Right lobe of liver (tissue), 6 donors: Measurements from ENCODE around the gene ALG12. TPM values are rescaled to one million over a fixed set of nuclear protein-coding genes. Genes with fewer than 3 reads are reported as not detected.
A peak's percentile ranks its signal among the peaks of the same experiment; 100 is the strongest.
"Not testable (repeated sequence)": the region's sequence is repeated elsewhere in the genome, so short reads cannot be mapped to it uniquely, and the experiment has no call there.

Experiments used
- ATAC-seq, 4 donors: fragments of 200-7000 bp; cut with Tn5 transposase; one replicate each; pipeline ENCODE4 v1.9.1; 2020; ENCODE audit warnings: mild to moderate bottlenecking in 4 of 4, moderate library complexity in 4 of 4
- DNase-seq, 3 donors: peaks; one replicate each; pipeline ENCODE4 v3.0.0-alpha.2; 2020
- H3K27ac ChIP-seq, 3 donors: fragments of 200-600 bp; one replicate each; pipeline ENCODE4 v1.8.0; 2022
- H3K27me3 ChIP-seq, 2 donors: fragments of 200-600 bp; one replicate each; pipeline ENCODE4 v1.8.0; 2022
- H3K36me3 ChIP-seq, 4 donors: fragments of 200-600 bp; sonication (generic) in 1 of 4; one replicate each; pipeline versions ENCODE4 v1.5.1 to v1.8.0; 2017 to 2022; ENCODE audit warnings: control low read depth in 1 of 4
- H3K4me1 ChIP-seq, 4 donors: fragments of 200-600 bp; sonication (generic) in 1 of 4; one replicate each; pipeline versions ENCODE4 v1.5.1 to v1.8.0; 2017 to 2022; ENCODE audit warnings: control low read depth in 1 of 4
- H3K4me3 ChIP-seq, 3 donors: fragments of 200-600 bp; one replicate each; pipeline ENCODE4 v1.8.0; 2022
- H3K9me3 ChIP-seq, 4 donors: fragments of 200-600 bp; sonication (generic) in 1 of 4; one replicate each; pipeline versions ENCODE4 v1.5.1 to v1.8.0; 2017 to 2022; ENCODE audit warnings: control low read depth in 1 of 4
- POLR2A ChIP-seq: fragments of 450-650 bp; IDR thresholded peaks from one replicate; pipeline ENCODE4 v1.6.1; 2017; ENCODE audit warnings: antibody characterized with exemption, mild to moderate bottlenecking
- WGBS: methylation state at CpG from one replicate; pipeline ENCODE4 v1.1.6; 2018; ENCODE audit warnings: low coverage, low lambda C conversion rate; ENCODE audit not compliant: insufficient coverage; ENCODE audit errors: missing lambda C conversion rate; 5-methylcytosine and 5-hydroxymethylcytosine counted together
- intact Hi-C, 2 donors: fragments of 100-400 bp; cut with DNase I; formaldehyde crosslinking; loops; one replicate each; pipeline versions ENCODE4 v1.11.2 to v1.14.1; 2022
- microRNA-seq, 2 donors: library from miRNA; unstranded; fragments of <30 nt; microRNA quantifications; one replicate each; pipeline ENCODE4, GENCODE V29; 2019 to 2020
- small RNA-seq, 2 experiments: library from RNA; depleted of rRNA; stranded (forward); fragments of <200 nt; gene quantifications; one replicate each; pipeline ENCODE3, GENCODE V24; 2016
- total RNA-seq, 6 experiments: library from RNA; depleted of rRNA in 2 of 6; stranded (reverse); fragments of >200 nt in 2 of 6; fragmentation: NEBNext Ultra II Directional in 3 of 6; extraction: Animal tissue kit (Norgen Biotek cat#: 25700) in 3 of 6; gene quantifications; one replicate each; pipeline versions ENCODE4 v1.1.0 to v1.2.4, GENCODE V29; 2016 to 2023
- TF ChIP-seq, protein P1 (sequence below), 4 donors: fragments of 200-600 bp in 3 of 4; fragments of 450-650 bp in 1 of 4; IDR thresholded peaks; one replicate each; pipeline versions ENCODE4 v1.5.1 to v1.8.0; 2016 to 2022; ENCODE audit warnings: antibody characterized with exemption in 4 of 4, mild to moderate bottlenecking in 2 of 4
- donor health status: DM: no; HTN: yes; CAD: no.
- donor health status: DM: no; HTN: no; CAD: no.
- donor health status: DM: no; HTN: no; CAD: no.
- donor health status: DM: no; HTN: yes; CAD: no.
- donor health status: DM: no; HTN: yes; CAD: no.

The ALG12 gene
- total RNA-seq, 6 experiments from 2014 or later = 15.1 to 19.0 (median 16.6) TPM

DNA sequence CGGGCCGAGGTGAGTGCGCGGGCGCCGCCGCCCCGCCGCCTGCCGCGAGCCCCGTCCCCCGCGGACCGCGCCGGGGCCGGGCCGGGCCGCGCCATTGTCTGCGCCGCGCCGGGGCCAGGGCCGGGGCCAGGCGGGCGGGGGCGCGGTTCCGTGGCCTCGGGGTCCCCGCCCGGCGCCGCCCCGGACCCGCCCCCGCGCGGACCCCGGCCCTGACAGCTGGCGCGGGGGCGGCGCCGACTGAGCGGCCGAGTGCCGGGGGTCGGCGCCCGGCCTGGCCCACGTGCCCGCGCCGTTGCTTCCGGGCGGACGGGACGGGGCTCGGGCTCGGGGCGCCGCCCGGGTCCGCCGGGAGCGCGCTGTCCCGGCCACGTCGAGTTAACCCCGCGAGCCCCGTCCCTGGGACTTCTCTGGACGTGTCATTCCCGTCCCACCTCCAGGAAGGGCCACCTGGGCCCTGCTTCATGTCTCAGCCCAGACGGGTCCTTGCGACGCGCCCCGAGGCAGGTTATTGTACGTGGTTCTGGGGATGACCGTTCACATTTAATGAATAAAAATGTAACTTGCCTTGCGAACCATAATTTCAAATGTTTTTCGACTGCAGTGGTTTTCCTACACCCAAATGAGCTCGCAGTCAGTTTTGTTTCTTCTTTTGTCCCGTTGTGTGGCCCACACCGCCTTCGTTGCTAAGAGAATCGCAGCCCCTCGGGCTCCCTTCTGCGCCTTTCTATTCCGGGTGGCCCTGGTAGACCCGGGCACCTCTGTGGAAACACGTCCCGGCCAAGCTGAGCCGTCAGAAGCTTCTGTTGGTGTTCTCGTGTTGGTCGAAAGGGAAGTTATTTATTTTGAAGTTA lies 64.0 kb downstream of the ALG12 start:
- Histone ChIP-seq H3K4me3 (peak overlapping the region; percentile 63 to 71 (median 67)), H3K36me3 (no peaks in the 10 kb centered on the region), H3K4me1 (peaks cover 0 to 16% (median 8%) of the 10 kb centered on the region in 4 donors), H3K27me3 (no peaks in the 10 kb centered on the region), H3K27ac (peak overlapping the region in 2 of 3 donors; percentile 37 to 45), H3K9me3 (no peaks in the 10 kb centered on the region)
- DNase-seq = peak; percentile 55 to 67 (median 57)
- no peak for ATAC-seq
- TF ChIP-seq POLR2A = no peak
- TF ChIP-seq, protein P1, sequence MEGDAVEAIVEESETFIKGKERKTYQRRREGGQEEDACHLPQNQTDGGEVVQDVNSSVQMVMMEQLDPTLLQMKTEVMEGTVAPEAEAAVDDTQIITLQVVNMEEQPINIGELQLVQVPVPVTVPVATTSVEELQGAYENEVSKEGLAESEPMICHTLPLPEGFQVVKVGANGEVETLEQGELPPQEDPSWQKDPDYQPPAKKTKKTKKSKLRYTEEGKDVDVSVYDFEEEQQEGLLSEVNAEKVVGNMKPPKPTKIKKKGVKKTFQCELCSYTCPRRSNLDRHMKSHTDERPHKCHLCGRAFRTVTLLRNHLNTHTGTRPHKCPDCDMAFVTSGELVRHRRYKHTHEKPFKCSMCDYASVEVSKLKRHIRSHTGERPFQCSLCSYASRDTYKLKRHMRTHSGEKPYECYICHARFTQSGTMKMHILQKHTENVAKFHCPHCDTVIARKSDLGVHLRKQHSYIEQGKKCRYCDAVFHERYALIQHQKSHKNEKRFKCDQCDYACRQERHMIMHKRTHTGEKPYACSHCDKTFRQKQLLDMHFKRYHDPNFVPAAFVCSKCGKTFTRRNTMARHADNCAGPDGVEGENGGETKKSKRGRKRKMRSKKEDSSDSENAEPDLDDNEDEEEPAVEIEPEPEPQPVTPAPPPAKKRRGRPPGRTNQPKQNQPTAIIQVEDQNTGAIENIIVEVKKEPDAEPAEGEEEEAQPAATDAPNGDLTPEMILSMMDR (IDR thresholded peaks at IDR 0.05) = no peak
- intact Hi-C loops = no loop called here
- WGBS = 1% methylated on average over 19 of the region's 101 CpGs

DNA sequence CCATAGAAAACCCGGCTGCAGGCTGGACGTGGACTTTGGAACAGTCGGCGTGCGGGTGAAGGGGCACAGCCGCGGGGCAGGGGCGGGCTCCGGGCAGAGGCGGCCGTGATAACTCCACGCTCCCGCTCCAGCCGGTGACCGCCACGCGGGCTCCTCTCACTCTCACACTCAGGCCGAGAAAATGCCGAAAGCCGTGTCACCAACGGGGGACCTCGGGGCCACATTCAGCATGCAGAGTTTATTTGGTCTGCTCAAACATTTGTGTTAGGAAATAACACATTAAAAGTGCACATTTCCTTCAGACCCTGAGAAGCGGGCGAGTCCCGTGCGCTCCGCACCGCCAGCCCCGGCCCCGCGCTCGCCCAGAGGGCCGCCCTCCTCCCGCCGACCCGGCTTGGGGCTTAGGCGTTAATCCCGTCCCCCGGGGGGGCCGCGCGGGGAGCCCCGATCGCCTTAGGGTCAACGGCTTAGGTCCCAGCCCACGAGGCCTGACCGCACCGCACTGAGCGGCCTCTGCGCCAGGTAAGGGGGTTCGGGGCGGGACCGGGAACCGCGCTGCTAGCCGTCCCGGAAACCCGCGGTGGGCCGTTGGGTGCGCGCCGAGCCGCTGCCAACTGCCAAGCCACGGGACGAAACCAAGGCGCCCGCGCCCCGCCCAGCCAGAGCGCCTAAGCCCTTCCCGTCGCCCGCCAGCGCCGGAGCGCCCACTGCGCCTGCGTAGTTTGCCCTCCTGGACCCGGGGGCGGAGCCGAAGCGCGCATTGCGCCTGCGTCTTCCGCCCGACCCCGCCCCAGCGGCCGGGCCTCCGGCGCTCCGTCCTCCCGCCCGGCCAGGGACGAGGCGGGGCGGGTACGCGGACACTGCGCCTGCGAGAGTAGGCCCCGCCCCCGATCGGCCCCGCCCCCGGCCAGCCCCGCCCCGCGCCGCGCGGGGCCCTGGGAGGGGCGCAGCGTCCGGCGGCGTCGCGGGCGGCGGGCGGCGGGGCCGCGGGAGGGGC lies 65.0 kb downstream of the ALG12 start, which contains the start of gene ZBED4:
ZBED4 (plus strand) TSS at position 947 of the 997 bp plus-strand sequence. CDS start 29,819 bp downstream, outside the sequence.
- peaks cover 0 to 26% (median 12%) of the 10 kb centered on the region in 4 donors for H3K4me1 ChIP-seq
- WGBS = under 1% methylated on average over 28 of the region's 127 CpGs

GRCh38 chr22:49852568-49852897 lies 65.7 kb downstream of the ALG12 start:
- ATAC-seq, DNase-seq, H3K9me3 ChIP-seq, intact Hi-C loops, H3K27me3 ChIP-seq, H3K36me3 ChIP-seq: not testable (repeated sequence)
- Histone ChIP-seq H3K4me1 (peaks cover 0 to 26% (median 12%) of the 10 kb centered on the region in 4 donors), H3K4me3 (peak overlapping the region; percentile 64 to 95 (median 70)), H3K27ac (peak overlapping the region; percentile 91 to 97 (median 95))
- WGBS = 28% methylated on average over 13 of the region's 13 CpGs

More for the DNA sequence above, 65.0 kb downstream of the ALG12 start, which contains the start of gene ZBED4:
- no peaks in the 10 kb centered on the region for H3K36me3 ChIP-seq
- H3K27ac ChIP-seq = peak within 1 kb of the TSS; percentile 91 to 97 (median 95)
- ATAC-seq (peak; percentile 87 to 95 (median 91)), DNase-seq (peak; percentile 99)
- intact Hi-C loops = no loop called here
- H3K9me3 ChIP-seq = no peaks in the 10 kb centered on the region
- H3K4me3 ChIP-seq = peak within 1 kb of the TSS; percentile 64 to 95 (median 71)
- TF ChIP-seq, protein P1 (IDR thresholded peaks at IDR 0.05) = no peak
- peak; percentile 90 for TF ChIP-seq POLR2A
- peaks cover 0 to 5% of the 10 kb centered on the region in 2 donors for H3K27me3 ChIP-seq

DNA sequence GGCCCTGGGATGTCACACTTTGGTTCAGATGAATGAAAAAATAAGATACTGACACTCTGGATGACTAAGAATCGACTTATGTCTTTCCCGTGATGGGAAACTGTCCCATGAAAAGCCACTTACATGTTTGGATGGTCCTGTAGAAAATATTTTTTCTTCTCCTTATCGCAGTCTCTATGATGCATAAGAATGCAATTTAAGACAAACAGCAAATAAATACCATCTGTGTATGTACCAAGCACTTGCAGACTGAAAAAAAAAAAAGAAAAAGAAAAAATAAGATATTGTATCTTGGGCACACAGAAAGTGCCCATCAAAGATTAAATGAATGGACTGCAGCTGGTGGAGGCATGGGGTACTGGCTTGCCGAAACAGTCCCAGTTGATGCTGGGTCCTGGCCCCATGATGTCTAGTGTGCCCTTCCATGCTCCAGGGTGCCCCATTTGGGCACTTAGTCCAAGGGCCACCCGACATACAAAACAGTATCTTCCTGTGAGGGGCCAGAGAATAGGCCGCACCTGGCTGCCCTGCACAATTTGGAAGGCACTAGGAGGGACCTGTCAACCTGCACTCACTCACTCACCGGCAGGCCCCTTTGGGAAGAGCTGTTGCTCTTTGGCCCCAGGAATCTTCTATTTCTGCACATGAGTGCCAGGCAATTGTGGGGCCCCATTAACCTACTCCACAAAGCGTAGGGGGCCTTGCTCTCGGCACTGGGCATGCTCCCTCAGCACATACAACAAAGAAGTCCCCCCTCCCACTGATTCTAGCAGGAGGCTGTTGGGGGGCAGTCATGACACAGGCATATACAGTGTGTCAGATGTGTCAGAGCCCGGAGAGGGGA lies 67.1 kb downstream of the ALG12 start:
- Histone ChIP-seq H3K9me3 (no peaks in the 10 kb centered on the region), H3K27ac (no peak overlapping the region), H3K27me3 (peaks cover 0 to 5% of the 10 kb centered on the region in 2 donors), H3K36me3 (no peaks in the 10 kb centered on the region), H3K4me3 (no peak overlapping the region), H3K4me1 (peaks cover 0 to 26% (median 11%) of the 10 kb centered on the region in 4 donors)
- DNase-seq (no peak), ATAC-seq (no peak)
- 71% methylated on average over 5 of the region's 10 CpGs for WGBS
- TF ChIP-seq POLR2A = no peak
- TF ChIP-seq, protein P1 (IDR thresholded peaks at IDR 0.05) = no peak
- intact Hi-C loops = no loop called here

Small RNAs within 50 kb of the gene (microRNA-seq; reads per million reads assigned to microRNA genes)
- gene MIR6821 = 0.29 to 1.3 reads per million in 2 donors

Small RNAs within 50 kb of the gene (small RNA-seq; reads per million reads assigned to genes)
- 0 to 0.10 reads per million in 2 experiments for gene MIR6821

Other genes with a start within 250 kb of the ALG12 start
- 10 to 100 TPM in 5 of 6 experiments, 1 to 10 TPM in 1; 9.3 to 17.8 (median 11.6) TPM for gene BRD1, start 90.6 kb downstream of the ALG12 start, total RNA-seq
- gene ZBED4, start 64.6 kb downstream of the ALG12 start, total RNA-seq = 1 to 10 TPM; 4.1 to 9.3 (median 5.2) TPM
- 10 to 100 TPM; 26.0 to 56.4 (median 47.8) TPM for gene CRELD2, start 196 bp upstream of the ALG12 start, total RNA-seq
- gene PIM3, start 42.3 kb upstream of the ALG12 start, total RNA-seq = 10 to 100 TPM; 26.7 to 64.4 (median 32.8) TPM
- not detected for gene IL17REL, start 94.3 kb upstream of the ALG12 start, total RNA-seq
- gene TTLL8, start 139.9 kb upstream of the ALG12 start, total RNA-seq = not detected
- under 1 TPM in 2 of 6 experiments, not detected in 4; 0.60 to 0.68 TPM for gene MLC1, start 167.0 kb upstream of the ALG12 start, total RNA-seq
- under 1 TPM in 4 of 6 experiments, not detected in 2; 0.21 to 0.31 (median 0.24) TPM for gene MOV10L1, start 171.6 kb upstream of the ALG12 start, total RNA-seq